WERI-Rb-1 (cell line): ENCODE measurements around the gene CTU2.

Source experiments
- DNase-seq: peaks from one replicate; pipeline ENCODE4 v3.0.0-alpha.2; 2020
- H3K27ac ChIP-seq: fragments of 250-450 bp; sonication (Bioruptor Pico); 2 replicates; pipeline ENCODE4 v1.5.1; 2020; ENCODE audit warnings: mild to moderate bottlenecking, moderate library complexity
- H3K27me3 ChIP-seq: fragments of 250-450 bp; sonication (Bioruptor Pico); 2 replicates; pipeline ENCODE4 v1.5.1; 2021; ENCODE audit warnings: mild to moderate bottlenecking, low read depth, moderate library complexity; ENCODE audit not compliant: insufficient read depth, severe bottlenecking
- H3K36me3 ChIP-seq: fragments of 250-450 bp; sonication (Bioruptor Pico); 2 replicates; pipeline ENCODE4 v1.5.1; 2020; ENCODE audit warnings: mild to moderate bottlenecking, moderate library complexity
- H3K4me3 ChIP-seq: 2 replicates; pipeline ENCODE4 v1.5.1; 2011; ENCODE audit warnings: low read depth, mild to moderate bottlenecking, control low read depth, low read length
- H3K9me3 ChIP-seq: fragments of 250-450 bp; sonication (Bioruptor Pico); 2 replicates; pipeline ENCODE4 v1.5.1; 2021; ENCODE audit warnings: mild to moderate bottlenecking, moderate library complexity; ENCODE audit not compliant: severe bottlenecking
- CTCF ChIP-seq: IDR thresholded peaks from 2 replicates; pipeline ENCODE4 v1.5.1; 2011; ENCODE audit warnings: low read depth, mild to moderate bottlenecking, control low read depth, inconsistent platforms, low read length

Gene CTU2

GRCh38 chr16:88762258-88762870 lies 56.1 kb downstream of the CTU2 start:
- no peak for TF ChIP-seq CTCF
- H3K27me3 ChIP-seq: no peaks in the 10 kb centered on the region
- no peak for DNase-seq
- H3K36me3 ChIP-seq: no peaks in the 10 kb centered on the region
- H3K27ac ChIP-seq: no peak overlapping the region
- H3K4me3 ChIP-seq: no peak overlapping the region
- H3K9me3 ChIP-seq: no peaks in the 10 kb centered on the region

GRCh38 chr16:88762941-88763340 lies 56.6 kb downstream of the CTU2 start:
- DNase-seq: no peak
- H3K4me3 ChIP-seq: no peak overlapping the region
- H3K27ac ChIP-seq: no peak overlapping the region
- no peaks in the 10 kb centered on the region for H3K27me3 ChIP-seq
- no peaks in the 10 kb centered on the region for H3K9me3 ChIP-seq
- no peaks in the 10 kb centered on the region for H3K36me3 ChIP-seq
- TF ChIP-seq CTCF: no peak

- TF ChIP-seq CTCF: no peak
- no peaks in the 10 kb centered on the region for H3K27me3 ChIP-seq
- no peak overlapping the region for H3K4me3 ChIP-seq
- no peaks in the 10 kb centered on the region for H3K36me3 ChIP-seq
- no peak for DNase-seq
- H3K9me3 ChIP-seq: no peaks in the 10 kb centered on the region
- H3K27ac ChIP-seq: no peak overlapping the region
Observed at GRCh38 chr16:88763502-88764053, 57.3 kb downstream of the CTU2 start.

- DNase-seq: no peak
- Histone ChIP-seq H3K27me3 (no peaks in the 10 kb centered on the region), H3K27ac (no peak overlapping the region), H3K36me3 (no peaks in the 10 kb centered on the region), H3K9me3 (no peaks in the 10 kb centered on the region), H3K4me3 (no peak overlapping the region)
- no peak for TF ChIP-seq CTCF
Observed at GRCh38 chr16:88764080-88764479, 57.8 kb downstream of the CTU2 start.

GRCh38 chr16:88764913-88765349 lies 58.6 kb downstream of the CTU2 start:
- no peak for DNase-seq
- H3K4me3 ChIP-seq: no peak overlapping the region
- no peak for TF ChIP-seq CTCF
- no peaks in the 10 kb centered on the region for H3K27me3 ChIP-seq
- no peaks in the 10 kb centered on the region for H3K36me3 ChIP-seq
- H3K9me3 ChIP-seq: no peaks in the 10 kb centered on the region
- no peak overlapping the region for H3K27ac ChIP-seq
